ENCODE data around the gene PARD3B. TPM values are rescaled to one million over a fixed set of nuclear protein-coding genes. Genes with fewer than 3 reads are reported as not detected.

Gene PARD3B
- total and polyA plus RNA-seq, 7 donors, result 0.42 to 6.0 (median 4.8) TPM

DNA sequence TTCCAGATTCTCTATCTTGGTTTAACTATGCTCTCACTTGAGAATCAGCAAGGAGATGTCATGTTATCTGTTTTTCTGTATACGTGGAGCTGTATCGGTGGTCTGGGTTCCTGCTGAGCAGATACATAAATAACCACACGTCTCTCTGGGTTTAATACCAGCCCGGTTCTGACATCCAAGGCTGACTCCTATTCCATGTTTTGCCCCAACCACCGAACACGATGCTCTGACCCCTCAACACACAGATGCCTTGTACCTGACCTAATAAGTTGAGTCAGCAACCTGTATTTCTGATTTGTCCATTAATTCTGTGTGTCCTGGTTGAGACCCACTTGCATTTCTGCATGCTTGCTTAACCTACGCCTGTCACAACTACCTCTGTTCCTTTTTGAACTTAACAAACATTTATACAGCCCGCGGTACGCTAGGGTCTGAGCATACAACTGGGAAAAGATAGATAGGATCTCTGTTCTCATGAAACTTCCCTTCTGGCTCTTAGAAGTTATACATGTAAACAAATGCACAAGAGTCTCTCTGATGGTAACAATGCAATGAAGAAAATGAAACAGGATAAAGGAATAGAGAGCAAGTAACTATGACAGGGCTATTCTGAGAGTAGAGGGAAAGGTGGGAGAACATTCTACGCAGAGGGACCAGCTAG, 480.4 kb downstream of the PARD3B start:
- TF ChIP-seq, protein P1, sequence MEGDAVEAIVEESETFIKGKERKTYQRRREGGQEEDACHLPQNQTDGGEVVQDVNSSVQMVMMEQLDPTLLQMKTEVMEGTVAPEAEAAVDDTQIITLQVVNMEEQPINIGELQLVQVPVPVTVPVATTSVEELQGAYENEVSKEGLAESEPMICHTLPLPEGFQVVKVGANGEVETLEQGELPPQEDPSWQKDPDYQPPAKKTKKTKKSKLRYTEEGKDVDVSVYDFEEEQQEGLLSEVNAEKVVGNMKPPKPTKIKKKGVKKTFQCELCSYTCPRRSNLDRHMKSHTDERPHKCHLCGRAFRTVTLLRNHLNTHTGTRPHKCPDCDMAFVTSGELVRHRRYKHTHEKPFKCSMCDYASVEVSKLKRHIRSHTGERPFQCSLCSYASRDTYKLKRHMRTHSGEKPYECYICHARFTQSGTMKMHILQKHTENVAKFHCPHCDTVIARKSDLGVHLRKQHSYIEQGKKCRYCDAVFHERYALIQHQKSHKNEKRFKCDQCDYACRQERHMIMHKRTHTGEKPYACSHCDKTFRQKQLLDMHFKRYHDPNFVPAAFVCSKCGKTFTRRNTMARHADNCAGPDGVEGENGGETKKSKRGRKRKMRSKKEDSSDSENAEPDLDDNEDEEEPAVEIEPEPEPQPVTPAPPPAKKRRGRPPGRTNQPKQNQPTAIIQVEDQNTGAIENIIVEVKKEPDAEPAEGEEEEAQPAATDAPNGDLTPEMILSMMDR (IDR thresholded peaks at IDR 0.05), result no peak
- DNase-seq (no peak), ATAC-seq (peak in 2 of 4 donors; percentile 20 to 35)
- H3K27ac ChIP-seq, result peak overlapping the region; percentile 72
- intact Hi-C loops (cut with DNase I), result no loop called here
- WGBS, 3 donors, result 67 to 89% (median 75%) methylated on average over 11 of the region's 11 CpGs
- no peaks in the 10 kb centered on the region for H3K27me3 ChIP-seq (ENCODE audit: insufficient read depth in 3 of 3, low read length in 2 of 3)
- no peaks in the 10 kb centered on the region for H3K36me3 ChIP-seq (ENCODE audit: insufficient read depth in 1 of 2, low read depth in 1 of 2)
- peaks cover 12% of the 10 kb centered on the region for H3K4me1 ChIP-seq
- peak overlapping the region; percentile 35 for H3K4me3 ChIP-seq
- H3K9me3 ChIP-seq, result no peaks in the 10 kb centered on the region

- DNase-seq (no peak), ATAC-seq (no peak)
- no peaks in the 10 kb centered on the region for H3K9me3 ChIP-seq
- H3K36me3 ChIP-seq (ENCODE audit: insufficient read depth in 1 of 2, low read depth in 1 of 2), result no peaks in the 10 kb centered on the region
- peaks cover 2% of the 10 kb centered on the region for H3K4me1 ChIP-seq
- H3K27ac ChIP-seq, result no peak overlapping the region
- TF ChIP-seq, protein P1 (IDR thresholded peaks at IDR 0.05), result no peak
- 58 to 75% (median 73%) methylated on average over 1 of the region's 1 CpG for WGBS, 3 donors
- H3K27me3 ChIP-seq (ENCODE audit: insufficient read depth in 3 of 3, low read length in 2 of 3), result no peaks in the 10 kb centered on the region
- H3K4me3 ChIP-seq, result no peak overlapping the region
- intact Hi-C loops (cut with DNase I), result no loop called here
These were observed 485.4 kb downstream of the PARD3B start for GRCh38 chr2:205030695-205031094.

DNA sequence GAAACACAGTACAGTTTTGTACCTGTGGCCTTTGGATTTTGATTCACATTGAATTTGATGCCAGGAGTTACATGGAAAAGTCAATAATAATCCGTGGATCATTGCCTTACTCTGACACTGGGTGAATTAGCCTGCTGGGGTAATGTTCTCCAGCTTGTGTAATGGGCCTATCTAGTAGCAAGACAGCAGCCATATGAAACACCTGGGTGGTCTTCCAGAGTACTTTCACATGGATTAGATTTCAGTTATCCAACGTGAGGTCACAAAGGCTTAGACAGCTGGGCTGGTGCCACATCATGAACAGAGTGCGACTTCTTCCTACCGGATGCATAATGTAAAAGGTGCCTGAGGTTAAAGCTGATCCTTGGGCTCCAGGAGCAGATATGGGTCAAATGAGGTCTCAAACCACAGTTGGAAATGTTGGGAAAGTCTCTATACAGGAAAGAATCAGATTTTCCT, 486.8 kb downstream of the PARD3B start:
- no peak for ATAC-seq
- no peaks in the 10 kb centered on the region for H3K27me3 ChIP-seq (ENCODE audit: insufficient read depth in 3 of 3, low read length in 2 of 3)
- DNase-seq, result no peak
- TF ChIP-seq, protein P1 (IDR thresholded peaks at IDR 0.05), result no peak
- no peak overlapping the region for H3K27ac ChIP-seq
- intact Hi-C loops (cut with DNase I), result no loop called here
- no peaks in the 10 kb centered on the region for H3K4me1 ChIP-seq
- H3K9me3 ChIP-seq, result no peaks in the 10 kb centered on the region
- 40 to 43% (median 42%) methylated on average over 4 of the region's 4 CpGs for WGBS, 3 donors
- no peak overlapping the region for H3K4me3 ChIP-seq
- no peaks in the 10 kb centered on the region for H3K36me3 ChIP-seq (ENCODE audit: insufficient read depth in 1 of 2, low read depth in 1 of 2)

DNA sequence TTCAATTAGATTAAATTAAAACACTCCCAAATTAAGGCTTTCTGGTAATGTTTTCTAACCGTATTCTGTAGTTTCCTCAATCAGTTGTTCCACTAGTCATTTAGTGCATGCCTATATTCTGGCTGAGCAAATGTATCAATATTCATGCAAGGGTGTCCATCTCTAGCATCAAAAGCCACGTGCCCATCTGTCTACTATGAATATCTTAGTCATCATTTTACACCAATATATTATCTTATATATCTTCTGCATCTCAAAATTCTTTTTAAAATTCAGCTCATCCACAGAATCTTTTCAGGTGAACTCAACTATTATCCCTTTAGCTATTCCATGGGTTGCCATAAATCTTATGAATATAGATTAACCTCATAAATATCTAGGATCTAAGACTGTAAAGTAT, 488.2 kb downstream of the PARD3B start:
- WGBS, 3 donors, result 86 to 93% (median 89%) methylated on average over 2 of the region's 2 CpGs
- Histone ChIP-seq H3K27ac (no peak overlapping the region), H3K36me3 (ENCODE audit: insufficient read depth in 1 of 2, low read depth in 1 of 2) (no peaks in the 10 kb centered on the region), H3K9me3 (no peaks in the 10 kb centered on the region), H3K27me3 (ENCODE audit: insufficient read depth in 3 of 3, low read length in 2 of 3) (no peaks in the 10 kb centered on the region), H3K4me1 (no peaks in the 10 kb centered on the region), H3K4me3 (no peak overlapping the region)
- intact Hi-C loops (cut with DNase I), result no loop called here
- DNase-seq, result no peak
- TF ChIP-seq, protein P1 (IDR thresholded peaks at IDR 0.05), result no peak
- no peak for ATAC-seq

GRCh38 chr2:205034034-205034433, 488.8 kb downstream of the PARD3B start:
- Histone ChIP-seq H3K27ac (no peak overlapping the region), H3K36me3 (ENCODE audit: insufficient read depth in 1 of 2, low read depth in 1 of 2) (no peaks in the 10 kb centered on the region), H3K9me3 (no peaks in the 10 kb centered on the region), H3K4me3 (no peak overlapping the region), H3K27me3 (ENCODE audit: insufficient read depth in 3 of 3, low read length in 2 of 3) (no peaks in the 10 kb centered on the region), H3K4me1 (no peaks in the 10 kb centered on the region)
- DNase-seq (no peak), ATAC-seq (no peak)
- intact Hi-C loops (cut with DNase I), result no loop called here
- TF ChIP-seq, protein P1 (IDR thresholded peaks at IDR 0.05), result no peak
- WGBS, 3 donors, result 81 to 92% (median 82%) methylated on average over 4 of the region's 4 CpGs
